GM12801 (cell line): ENCODE measurements around the gene BRINP3.

ENCODE experiments used
- TF ChIP-seq, protein P1 (sequence below): IDR thresholded peaks from one replicate; pipeline ENCODE4 v1.5.1; 2011; ENCODE audit warnings: control low read depth; ENCODE audit not compliant: insufficient read length; ENCODE audit errors: extremely low read depth

BRINP3 gene

DNA sequence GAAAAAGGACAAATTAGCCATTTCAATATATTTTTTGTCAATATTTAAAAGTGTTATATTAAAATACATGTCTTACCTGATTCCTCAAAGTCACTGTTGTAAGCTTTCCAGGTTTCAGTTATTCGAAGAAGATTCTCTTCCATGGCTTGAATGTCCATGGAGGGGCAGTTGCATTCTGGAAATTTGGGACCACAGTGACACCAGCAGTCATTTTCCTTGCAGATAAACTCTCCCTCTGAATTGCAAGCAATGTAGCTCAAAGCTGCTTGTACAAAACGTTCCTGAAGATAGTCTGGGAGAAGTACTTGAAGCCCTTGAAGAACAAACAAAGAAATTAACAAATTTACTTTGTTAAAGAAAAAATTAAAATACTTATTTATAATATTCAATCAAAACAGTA, 251.7 kb downstream of the BRINP3 start:
- TF ChIP-seq, protein P1, sequence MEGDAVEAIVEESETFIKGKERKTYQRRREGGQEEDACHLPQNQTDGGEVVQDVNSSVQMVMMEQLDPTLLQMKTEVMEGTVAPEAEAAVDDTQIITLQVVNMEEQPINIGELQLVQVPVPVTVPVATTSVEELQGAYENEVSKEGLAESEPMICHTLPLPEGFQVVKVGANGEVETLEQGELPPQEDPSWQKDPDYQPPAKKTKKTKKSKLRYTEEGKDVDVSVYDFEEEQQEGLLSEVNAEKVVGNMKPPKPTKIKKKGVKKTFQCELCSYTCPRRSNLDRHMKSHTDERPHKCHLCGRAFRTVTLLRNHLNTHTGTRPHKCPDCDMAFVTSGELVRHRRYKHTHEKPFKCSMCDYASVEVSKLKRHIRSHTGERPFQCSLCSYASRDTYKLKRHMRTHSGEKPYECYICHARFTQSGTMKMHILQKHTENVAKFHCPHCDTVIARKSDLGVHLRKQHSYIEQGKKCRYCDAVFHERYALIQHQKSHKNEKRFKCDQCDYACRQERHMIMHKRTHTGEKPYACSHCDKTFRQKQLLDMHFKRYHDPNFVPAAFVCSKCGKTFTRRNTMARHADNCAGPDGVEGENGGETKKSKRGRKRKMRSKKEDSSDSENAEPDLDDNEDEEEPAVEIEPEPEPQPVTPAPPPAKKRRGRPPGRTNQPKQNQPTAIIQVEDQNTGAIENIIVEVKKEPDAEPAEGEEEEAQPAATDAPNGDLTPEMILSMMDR = no peak

GRCh38 chr1:190212450-190212849, 265.2 kb downstream of the BRINP3 start:
- TF ChIP-seq, protein P1 = no peak

DNA sequence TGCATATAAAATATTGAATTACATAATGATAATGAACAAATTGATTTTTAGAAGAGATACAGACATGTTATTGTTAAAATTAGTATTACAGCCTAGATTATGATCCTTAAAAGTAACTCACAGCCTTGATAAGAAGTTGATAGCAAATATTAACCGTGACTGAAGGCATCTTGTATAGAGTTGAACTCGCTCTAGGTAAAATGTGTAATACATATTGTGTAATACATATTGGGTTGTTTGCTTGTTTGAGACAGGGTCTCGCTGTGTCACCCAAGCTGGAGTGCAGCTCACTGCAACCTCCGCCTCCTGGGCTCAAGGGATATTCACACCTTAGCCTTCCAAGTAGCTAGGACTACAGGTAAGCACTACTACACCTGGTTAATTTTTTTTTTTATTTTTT, 269.9 kb downstream of the BRINP3 start:
- TF ChIP-seq, protein P1 = no peak

- TF ChIP-seq, protein P1 = no peak
These were observed 272.0 kb downstream of the BRINP3 start for GRCh38 chr1:190205713-190206112.

DNA sequence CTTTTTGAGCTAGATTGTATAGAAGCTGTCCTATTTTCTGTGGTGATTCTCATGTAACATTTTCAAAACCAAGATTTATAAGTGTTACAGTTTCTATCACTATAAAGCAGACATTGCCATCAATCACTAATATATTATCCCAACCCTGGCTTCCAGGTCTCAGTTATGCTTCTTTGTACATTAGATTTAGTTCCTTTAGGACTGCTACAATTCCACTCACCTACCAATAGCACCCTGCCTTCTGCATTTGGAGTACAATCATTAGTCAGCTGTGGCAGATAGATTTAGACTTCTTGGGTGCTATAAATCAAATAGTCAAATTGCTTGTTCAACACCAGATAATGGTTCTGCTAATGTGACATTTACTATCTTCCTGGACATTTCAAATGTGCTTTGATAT, 281.6 kb downstream of the BRINP3 start:
- TF ChIP-seq, protein P1 = no peak

DNA sequence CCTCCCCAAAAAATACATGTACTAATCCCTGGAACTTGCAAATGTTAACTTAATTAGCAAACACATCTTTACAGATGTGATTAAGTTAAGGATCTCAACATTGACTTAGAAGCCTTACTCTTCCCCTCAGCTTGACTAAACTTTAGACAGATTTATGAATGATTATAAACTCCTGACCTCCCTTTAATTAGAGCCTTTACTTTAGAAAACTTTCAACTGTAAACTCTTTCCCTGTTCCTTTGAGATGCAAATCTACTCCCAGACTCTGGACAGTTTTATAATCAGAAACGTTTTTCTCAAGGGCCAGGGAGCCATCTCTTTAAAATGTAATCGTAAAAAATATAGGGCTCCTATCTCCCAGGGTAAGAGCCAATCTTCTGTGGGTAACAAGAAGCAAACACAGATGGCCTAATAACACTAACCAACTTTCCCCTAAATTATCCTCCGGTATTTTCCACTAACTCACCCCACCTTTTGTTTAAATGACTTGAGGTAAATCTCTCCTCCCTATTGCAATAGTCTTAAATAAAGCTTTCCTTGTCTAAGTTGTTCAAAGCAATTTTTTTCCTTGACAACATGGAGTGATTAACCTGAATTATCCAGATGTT, 284.1 kb downstream of the BRINP3 start:
- TF ChIP-seq, protein P1 = no peak

- TF ChIP-seq, protein P1 = no peak
These were observed 285.0 kb downstream of the BRINP3 start for GRCh38 chr1:190192627-190193026.
